G401 (cell line): ENCODE data around the gene GDF10. TPM values are rescaled to one million over a fixed set of nuclear protein-coding genes. Genes with fewer than 3 reads are reported as not detected.

ENCODE experiments used
- DNase-seq: peaks from one replicate; pipeline ENCODE4 v3.0.0-alpha.2; 2015; ENCODE audit warnings: low spot score
- in situ Hi-C: cut with HindIII; loops from 2 replicates; pipeline ENCODE4 v1.10.0; 2016; ENCODE audit warnings: low sequenced_read_pairs, mixed read lengths
- total RNA-seq: library from RNA; depleted of rRNA; stranded (reverse); fragments of >200 nt; shearing (Covaris generic); gene quantifications from 2 replicates; pipeline ENCODE4 v1.2.3, GENCODE V29; 2014

Gene GDF10
- total RNA-seq, 1 experiment from 2014 or later: not detected

DNA sequence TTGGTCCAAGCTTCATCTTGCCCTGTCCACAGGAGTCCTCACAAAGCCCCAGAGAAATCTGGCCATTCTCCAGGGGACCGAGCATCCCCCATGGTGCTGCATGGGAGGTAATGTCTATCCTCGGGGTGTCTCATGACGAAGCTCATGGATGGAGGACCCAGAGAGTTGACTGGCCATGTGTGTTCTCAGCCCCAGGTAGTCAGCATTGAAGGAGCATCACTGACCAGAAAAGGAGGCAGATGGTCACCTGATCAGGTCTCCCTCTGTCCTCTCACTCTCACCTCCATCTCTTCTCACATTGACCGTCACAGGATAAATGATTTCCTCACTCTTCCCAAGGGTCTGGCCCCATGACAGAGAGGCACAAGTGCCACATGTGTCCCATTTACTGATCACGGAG, 33.4 kb upstream of the GDF10 start:
- DNase-seq: no peak
- in situ Hi-C loops: no loop called here

DNA sequence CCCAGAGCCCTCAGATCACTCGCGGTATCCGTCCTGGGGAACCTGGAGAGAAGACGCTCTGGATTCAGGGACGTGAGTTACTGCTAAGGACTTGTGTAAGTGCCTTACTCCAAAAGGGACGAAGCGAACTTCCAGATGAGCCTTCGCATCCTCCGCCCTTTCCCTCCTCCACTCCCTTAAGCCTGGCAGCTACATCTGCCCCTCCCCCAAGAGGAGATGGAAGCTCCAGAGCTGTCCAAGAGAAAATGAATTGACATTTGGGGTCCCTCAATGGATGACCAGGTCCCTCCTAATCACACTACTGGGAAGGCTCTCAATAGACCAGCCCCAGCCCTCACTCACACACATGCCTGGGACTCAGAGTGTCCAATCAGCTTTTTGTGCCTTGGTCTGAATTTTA, 31.3 kb upstream of the GDF10 start:
- in situ Hi-C loops: no loop called here
- no peak for DNase-seq

DNA sequence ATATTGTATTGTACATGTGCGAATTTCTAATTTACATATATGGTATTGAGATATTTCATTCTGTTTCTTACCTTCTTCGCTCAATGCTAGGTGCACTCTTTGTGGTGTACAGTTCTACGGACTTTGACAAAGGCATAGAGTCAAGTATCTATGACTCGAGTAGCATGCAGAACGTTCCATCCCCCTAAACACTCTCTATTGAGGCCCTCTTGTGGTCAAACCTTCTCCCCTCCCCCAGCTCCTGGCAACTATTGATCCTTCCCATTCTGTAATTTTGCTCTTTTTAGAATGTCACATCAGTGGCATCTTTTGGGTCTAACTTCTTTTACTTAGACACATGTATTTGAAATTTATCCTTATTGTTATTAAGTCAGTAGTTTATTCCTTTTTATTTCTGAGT, 30.7 kb upstream of the GDF10 start:
- no peak for DNase-seq
- in situ Hi-C loops: no loop called here

- DNase-seq: no peak
- in situ Hi-C loops: no loop called here
These were observed 23.9 kb upstream of the GDF10 start for GRCh38 chr10:47276071-47276470.

DNA sequence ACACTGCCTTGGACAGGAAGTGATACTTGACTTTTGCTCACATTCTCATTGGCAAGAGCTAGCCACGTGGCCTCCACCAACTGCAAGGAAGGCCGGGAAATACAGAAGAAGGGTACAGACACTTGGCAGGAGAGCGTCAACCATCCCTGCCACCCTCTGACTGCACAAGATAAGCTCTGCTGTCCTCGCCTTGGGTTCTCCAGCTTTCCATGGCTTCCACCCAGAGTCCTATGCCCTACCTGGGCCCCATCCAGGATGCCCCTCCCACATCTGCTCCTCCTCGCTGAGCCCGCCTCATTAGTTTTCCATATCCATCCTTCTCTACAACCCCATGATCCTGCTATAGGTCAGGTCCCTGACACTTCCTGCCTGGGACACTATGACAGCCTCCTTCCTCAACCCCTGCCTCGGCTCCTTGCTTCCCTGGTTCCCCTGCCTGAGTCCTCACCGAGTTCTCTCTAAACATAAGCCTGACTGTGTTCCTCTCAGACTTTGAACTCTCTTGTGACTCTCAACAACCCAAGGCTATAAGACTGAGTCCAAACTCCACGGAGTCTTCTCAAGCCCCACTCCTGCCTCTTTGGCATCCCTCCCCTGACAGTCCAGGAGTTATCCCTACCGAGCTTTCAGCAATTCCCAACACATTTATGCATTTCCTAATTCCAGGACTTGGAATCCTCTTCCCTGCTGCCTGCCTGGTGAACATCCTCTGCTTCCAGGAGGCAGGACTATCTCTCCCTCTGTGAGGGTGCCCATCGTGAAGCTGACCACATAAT, 23.2 kb upstream of the GDF10 start:
- in situ Hi-C loops: no loop called here
- no peak for DNase-seq

DNA sequence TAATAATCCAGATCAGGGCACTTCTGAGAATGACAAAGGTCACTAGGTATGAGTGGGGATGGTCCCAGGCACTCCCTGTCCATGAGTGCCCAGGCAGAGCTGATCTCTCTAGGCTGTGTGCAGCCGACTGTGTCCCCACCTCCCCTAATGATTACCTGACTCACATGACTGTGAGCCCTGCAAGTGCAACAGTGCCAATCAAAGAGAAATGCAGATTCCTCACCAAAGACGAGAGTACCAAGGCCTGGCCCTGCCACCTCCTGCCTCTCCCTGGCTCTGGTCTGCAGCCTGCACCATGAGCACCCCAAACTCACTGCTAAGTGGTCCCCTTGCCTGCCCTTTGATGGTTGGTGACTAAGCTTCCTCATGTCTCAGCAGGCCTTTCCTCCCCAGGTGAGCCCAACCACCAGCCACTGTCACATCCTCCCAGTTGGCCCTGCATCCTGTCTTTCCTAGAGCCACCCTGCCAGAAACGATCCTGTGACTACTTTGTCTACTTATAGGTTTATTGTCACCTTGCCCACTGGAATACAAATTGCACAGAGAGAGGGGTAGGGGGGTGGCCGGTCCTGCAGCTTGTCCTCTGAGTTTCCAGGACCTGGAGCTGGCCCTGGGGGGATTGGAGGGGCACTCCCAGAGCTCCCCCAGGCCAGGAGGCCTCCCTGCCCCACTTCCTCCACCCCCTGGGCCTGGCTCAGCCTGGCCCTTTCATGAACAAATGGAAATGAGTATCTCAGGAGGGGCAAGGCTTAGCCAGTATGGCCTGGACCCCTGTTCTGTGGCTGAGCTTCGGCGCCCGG, 22.4 kb upstream of the GDF10 start:
- no peak for DNase-seq
- in situ Hi-C loops: no loop called here

DNA sequence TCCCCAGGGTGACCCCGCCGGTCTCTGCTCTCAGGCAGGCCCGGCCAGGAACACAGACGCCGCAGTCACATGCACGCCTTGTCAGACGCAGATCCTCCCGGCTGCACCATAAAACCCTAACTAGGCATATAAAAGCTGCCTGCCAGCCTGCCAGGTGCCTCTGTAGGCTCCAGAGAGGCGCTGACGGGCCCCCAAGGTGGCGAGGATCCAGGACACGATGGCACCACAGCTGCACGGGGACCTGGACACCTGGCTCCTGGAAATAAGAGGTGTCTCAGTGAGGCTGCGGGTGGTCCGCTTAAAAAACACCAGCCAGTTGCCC, 21.9 kb upstream of the GDF10 start:
- in situ Hi-C loops: no loop called here
- no peak for DNase-seq

GRCh38 chr10:47278720-47279119, 21.3 kb upstream of the GDF10 start:
- in situ Hi-C loops: no loop called here
- no peak for DNase-seq

DNA sequence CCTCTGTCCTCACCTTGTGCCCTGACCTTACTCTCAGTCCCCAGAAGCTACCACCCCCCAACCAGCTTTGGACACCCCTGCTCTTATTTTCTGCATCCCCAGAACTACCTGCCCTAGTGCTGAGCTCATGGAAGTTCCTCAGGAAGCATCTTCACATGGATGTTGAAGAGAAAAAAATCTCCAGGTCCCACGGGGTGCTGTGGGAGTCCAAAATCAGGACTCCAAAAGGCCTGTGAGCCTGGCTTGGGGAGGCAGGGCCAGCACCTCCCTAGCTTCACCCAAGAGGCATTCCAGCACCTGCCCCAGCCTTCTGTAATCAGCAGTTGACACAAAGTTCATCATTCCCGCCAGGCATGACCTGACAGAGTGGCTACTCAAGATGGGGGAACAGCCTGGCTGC, 20.7 kb upstream of the GDF10 start:
- in situ Hi-C loops: no loop called here
- no peak for DNase-seq

- DNase-seq: no peak
- in situ Hi-C loops: no loop called here
These were observed 17.9 kb upstream of the GDF10 start for GRCh38 chr10:47282005-47282656.

- no peak for DNase-seq
- in situ Hi-C loops: no loop called here
These were observed 17.4 kb upstream of the GDF10 start for GRCh38 chr10:47282657-47283018.

DNA sequence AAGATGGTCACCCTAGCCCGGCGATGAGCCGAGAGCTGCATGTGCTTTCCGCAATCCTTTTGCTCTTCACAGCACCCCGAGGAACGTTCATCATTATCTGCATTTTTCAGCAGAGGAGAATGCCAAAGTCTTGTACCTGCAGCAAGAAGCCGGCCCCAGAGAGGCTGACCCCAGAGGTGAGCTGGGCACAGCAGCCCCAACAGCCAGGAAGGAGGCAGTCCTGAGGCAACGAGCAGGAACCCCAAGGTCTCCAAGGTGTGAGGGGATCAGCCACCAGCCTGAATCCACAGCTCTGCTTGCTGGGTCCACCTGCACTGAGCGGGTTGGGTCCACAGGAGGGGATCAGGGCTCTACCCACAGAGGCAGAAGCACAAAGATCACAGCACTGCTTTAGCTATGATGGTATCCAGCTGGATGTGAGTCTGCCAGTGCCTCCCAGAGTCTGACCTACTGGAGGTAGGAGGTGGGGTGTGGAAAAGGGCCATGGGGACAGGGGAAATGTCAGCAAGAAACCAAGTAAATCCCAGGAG, 16.8 kb upstream of the GDF10 start:
- in situ Hi-C loops: no loop called here
- no peak for DNase-seq

DNA sequence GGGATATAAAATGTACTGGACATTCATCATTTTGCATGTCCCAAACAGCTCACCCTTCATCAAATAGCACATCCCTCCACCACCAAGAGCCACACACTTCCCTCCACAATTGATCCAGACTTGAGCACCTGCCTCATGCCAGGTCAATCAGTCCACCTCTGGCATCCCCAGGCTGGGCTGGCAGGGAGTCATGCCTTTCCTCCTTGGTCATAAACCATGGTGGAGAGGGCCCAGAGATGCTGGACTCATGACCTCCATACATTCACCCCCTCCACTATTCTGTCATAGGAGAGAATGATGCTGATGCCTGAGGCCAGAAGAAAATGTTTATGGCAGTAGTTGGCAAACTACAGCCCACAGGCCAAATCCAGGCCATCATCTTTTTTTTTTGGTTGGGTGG, 16.1 kb upstream of the GDF10 start:
- no peak for DNase-seq
- in situ Hi-C loops: no loop called here

DNA sequence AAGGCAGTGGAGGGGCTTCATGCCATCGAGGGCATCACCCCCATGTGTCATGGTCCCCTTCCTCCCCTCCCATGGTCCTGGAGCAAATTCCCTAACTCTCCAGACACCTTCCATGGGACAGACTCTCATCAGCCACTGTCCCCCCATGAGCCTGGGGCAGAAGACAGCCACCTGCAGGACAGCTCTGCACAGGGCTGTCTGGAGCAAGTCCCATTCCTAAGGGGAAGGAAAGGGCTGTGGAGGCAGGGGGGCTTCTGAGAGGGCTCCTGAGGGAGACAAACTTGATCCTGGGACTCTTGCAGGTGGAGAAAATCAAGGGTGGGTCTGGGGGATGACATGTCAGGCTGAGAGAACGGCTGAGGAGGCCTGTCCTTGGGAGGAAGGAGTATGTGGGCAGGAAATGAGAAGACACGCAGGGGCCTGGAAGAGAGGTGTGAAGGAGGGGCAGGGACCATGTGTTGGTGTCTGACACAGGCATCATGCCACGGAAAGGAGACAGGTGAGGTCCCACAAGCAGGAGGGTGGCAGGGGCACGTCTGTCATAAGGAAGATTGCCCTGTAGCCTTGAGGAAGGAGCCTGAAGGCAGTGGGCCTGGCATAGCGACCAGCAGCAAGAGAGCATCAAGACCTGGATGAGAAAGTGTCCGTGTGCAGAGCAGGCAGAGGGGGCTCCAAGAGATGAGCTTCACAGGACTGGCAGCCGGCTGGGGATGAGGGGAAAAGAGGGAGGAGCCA, 14.4 kb upstream of the GDF10 start:
- in situ Hi-C loops: no loop called here
- no peak for DNase-seq

- no peak for DNase-seq
- in situ Hi-C loops: no loop called here
These were observed 13.9 kb upstream of the GDF10 start for GRCh38 chr10:47286116-47286505.

DNA sequence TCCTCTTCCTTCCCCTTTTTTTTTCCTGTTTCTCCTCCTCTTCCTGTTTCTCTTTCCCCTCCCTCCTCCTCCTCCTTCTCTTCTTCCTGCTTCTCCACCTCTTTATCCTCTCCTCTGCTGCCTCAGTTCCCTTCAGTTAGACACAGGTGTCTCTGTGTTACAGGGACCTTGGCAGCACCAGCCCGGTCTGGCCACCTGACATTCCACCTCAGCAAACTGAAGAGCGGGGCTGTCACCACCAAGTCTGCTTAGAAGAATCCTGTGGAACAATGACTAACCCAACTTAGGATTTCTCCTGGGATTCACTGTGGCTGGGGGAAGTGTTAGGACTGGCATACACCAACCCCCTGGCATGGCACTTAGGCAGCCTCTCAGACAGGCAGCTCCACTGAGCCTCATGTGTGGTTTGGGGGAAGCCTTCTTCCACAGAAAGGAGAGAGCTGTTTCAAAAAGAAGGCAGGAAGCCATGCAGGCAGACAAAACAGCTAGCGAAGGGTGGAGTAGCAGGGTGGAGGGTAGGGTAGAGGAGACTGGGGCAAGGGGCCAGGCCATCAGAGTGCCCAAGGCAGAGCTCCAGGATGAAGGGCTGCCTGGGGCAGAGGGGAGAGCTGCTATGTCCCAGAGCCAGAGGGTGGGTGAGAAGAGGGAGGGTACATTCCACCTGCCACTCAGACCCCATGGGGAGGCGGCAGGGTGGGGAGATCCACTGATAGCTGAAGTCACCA, 13.2 kb upstream of the GDF10 start:
- DNase-seq: no peak
- in situ Hi-C loops: no loop called here

GRCh38 chr10:47287365-47287802, 12.6 kb upstream of the GDF10 start:
- in situ Hi-C loops: no loop called here
- DNase-seq: no peak

DNA sequence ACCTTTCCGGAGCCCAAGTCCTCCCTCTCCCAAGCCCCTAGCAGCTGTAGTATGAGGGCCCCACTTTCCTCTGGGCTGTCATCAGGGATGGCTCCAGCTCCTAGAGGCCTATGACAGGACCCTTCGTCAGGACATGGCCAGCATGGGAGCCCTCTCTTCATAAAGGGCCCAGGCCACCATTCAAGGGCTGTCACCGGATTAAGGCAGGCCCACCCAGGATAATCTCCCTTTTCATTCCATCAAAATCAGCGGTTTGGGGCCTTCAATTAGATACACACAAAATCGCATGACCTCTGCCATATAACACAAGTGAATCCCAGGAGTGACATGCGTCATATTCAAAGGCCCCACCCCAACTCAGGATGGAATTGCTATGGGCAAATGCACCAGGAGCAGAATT, 12.2 kb upstream of the GDF10 start:
- in situ Hi-C loops: no loop called here
- DNase-seq: no peak

DNA sequence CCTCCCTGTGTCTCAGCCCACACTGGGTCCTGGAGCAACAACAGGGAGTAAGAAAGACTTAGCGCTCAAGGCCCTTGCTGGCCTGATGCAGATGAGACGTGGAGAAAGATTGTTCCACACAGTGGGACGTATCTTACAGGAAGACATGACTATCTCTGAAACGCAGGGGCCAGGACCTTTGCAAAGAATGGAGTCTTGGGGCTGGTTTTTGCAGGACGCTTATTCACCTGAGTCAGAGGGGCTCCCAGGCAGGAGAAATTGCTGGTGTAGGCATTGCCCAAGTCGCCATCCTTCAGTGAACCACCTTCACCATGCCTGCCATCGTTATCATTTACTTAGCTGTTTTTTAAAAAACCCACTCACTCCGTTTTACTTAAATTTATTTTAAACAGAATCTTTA, 11.8 kb upstream of the GDF10 start:
- in situ Hi-C loops: no loop called here
- DNase-seq: no peak
